ENCODE measurements around the gene SLC16A12.

Gene SLC16A12

GRCh38 chr10:89393898-89394297 is 141.5 kb downstream of the SLC16A12 start:
- Histone ChIP-seq H3K36me3 (ENCODE audit: control insufficient read depth in 2 of 2, insufficient read depth in 1 of 2, low read length in 2 of 2) (no peaks in the 10 kb centered on the region), H3K9me3 (ENCODE audit: control insufficient read depth, insufficient read depth, low read depth, low read length) (no peaks in the 10 kb centered on the region), H3K4me1 (ENCODE audit: control insufficient read depth, insufficient read depth, low read length) (0 out of 2 replicates have a peak, but pooled peaks cover 4% of the 10 kb centered on the region), H3K27ac (ENCODE audit: extremely low read depth, low read depth, low read length) (no peak overlapping the region), H3K4me3 (ENCODE audit: low read depth, low read length) (no peak overlapping the region)
- ChIA-PET POLR2A (no interaction called here), CTCF (interaction anchor here (1.7 kb wide), 1 partner anchor 20 kb away, joined by 3 read pairs; the partner anchor contains the start of gene IFIT5)
- TF ChIP-seq OVOL3 (tag by site-specific recombination; IDR thresholded peaks at IDR 0.05) = no peak
- TF ChIP-seq ZNF560 (tag by site-specific recombination; IDR thresholded peaks at IDR 0.05; ENCODE audit: borderline replicate concordance) = no peak
- TF ChIP-seq MEIS1 (CRISPR knock-in tag; IDR thresholded peaks at IDR 0.05; ENCODE audit: borderline replicate concordance) = no peak
- no peak for TF ChIP-seq ZNF404 (tag by site-specific recombination; IDR thresholded peaks at IDR 0.05)
- TF ChIP-seq ZNF18 (tag by site-specific recombination; IDR thresholded peaks at IDR 0.05) = no peak
- TF ChIP-seq ZNF138 (tag by site-specific recombination; IDR thresholded peaks at IDR 0.05; ENCODE audit: borderline replicate concordance) = no peak

GRCh38 chr10:89392974-89393373 is 142.4 kb downstream of the SLC16A12 start:
- H3K36me3 ChIP-seq (ENCODE audit: control insufficient read depth in 2 of 2, insufficient read depth in 1 of 2, low read length in 2 of 2) = no peaks in the 10 kb centered on the region
- H3K27ac ChIP-seq (ENCODE audit: extremely low read depth, low read depth, low read length) = no peak overlapping the region
- CTCF ChIA-PET = interaction anchor here (0.6 to 1.7 kb wide), 6 partner anchors 21 to 175 kb away, joined by 3 to 5 read pairs (median 4); partner anchors contain the start of gene IFIT5
- H3K9me3 ChIP-seq (ENCODE audit: control insufficient read depth, insufficient read depth, low read depth, low read length) = no peaks in the 10 kb centered on the region
- 0 out of 2 replicates have a peak, but pooled peaks cover 4% of the 10 kb centered on the region for H3K4me1 ChIP-seq (ENCODE audit: control insufficient read depth, insufficient read depth, low read length)
- peak overlapping the region; percentile 4 for H3K4me3 ChIP-seq (ENCODE audit: low read depth, low read length)
- POLR2A ChIA-PET = interaction anchor here (0.6 to 1.2 kb wide), 3 partner anchors 37 to 251 kb away, joined by 3 to 9 read pairs (median 4); no protein-coding TSS in a partner anchor
- TF ChIP-seq ZNF416 (tag by site-specific recombination; IDR thresholded peaks at IDR 0.05) (no peak), KLF7 (tag by site-specific recombination; IDR thresholded peaks at IDR 0.05; ENCODE audit: borderline replicate concordance) (no peak), ZNF76 (tag by site-specific recombination; IDR thresholded peaks at IDR 0.05; ENCODE audit: borderline replicate concordance, low read depth) (0 out of 2 replicates have a peak, but pooled peaks have one; percentile 30), ZNF785 (tag by site-specific recombination; IDR thresholded peaks at IDR 0.05) (no peak), PRDM1 (tag by site-specific recombination; IDR thresholded peaks at IDR 0.05) (peak; percentile 58), ZBTB8A (tag by site-specific recombination; IDR thresholded peaks at IDR 0.05) (no peak), ZNF530 (tag by site-specific recombination; IDR thresholded peaks at IDR 0.05; ENCODE audit: low read depth) (no peak), KLF10 (tag by site-specific recombination; IDR thresholded peaks at IDR 0.05) (no peak), KLF16 (tag by site-specific recombination; IDR thresholded peaks at IDR 0.05) (no peak), BCL11A (tag by site-specific recombination; IDR thresholded peaks at IDR 0.05; ENCODE audit: low read depth) (no peak), ZNF366 (tag by site-specific recombination; conservative IDR thresholded peaks at IDR 0.05) (no peak), ZNF391 (tag by site-specific recombination; IDR thresholded peaks at IDR 0.05; ENCODE audit: borderline replicate concordance, low read depth) (no peak), ZIC2 (tag by site-specific recombination; IDR thresholded peaks at IDR 0.05) (no peak), ZBTB1 (tag by site-specific recombination; IDR thresholded peaks at IDR 0.05) (no peak), ZBTB6 (tag by site-specific recombination; IDR thresholded peaks at IDR 0.05) (no peak), ZNF580 (tag by site-specific recombination; IDR thresholded peaks at IDR 0.05) (no peak), ZNF404 (tag by site-specific recombination; IDR thresholded peaks at IDR 0.05) (no peak), PRDM10 (tag by site-specific recombination; IDR thresholded peaks at IDR 0.05) (peak; percentile 85), ZNF426 (tag by site-specific recombination; IDR thresholded peaks at IDR 0.05) (no peak), ZBTB17 (tag by site-specific recombination; IDR thresholded peaks at IDR 0.05) (peak; percentile 19; the same call in 1 of the 2 replicates), ZNF701 (tag by site-specific recombination; IDR thresholded peaks at IDR 0.05) (no peak), ZNF658 (tag by site-specific recombination; IDR thresholded peaks at IDR 0.05) (no peak), ZNF350 (tag by site-specific recombination; IDR thresholded peaks at IDR 0.05) (no peak)
